Measurements from ENCODE around the gene ERF. TPM values are rescaled to one million over a fixed set of nuclear protein-coding genes. Genes with fewer than 3 reads are reported as not detected.
A peak's percentile ranks its signal among the peaks of the same experiment; 100 is the strongest.

Gene ERF
- total and polyA plus RNA-seq, 4 experiments from 2014 or later: 2.7 to 39.9 (median 21.1) TPM

DNA sequence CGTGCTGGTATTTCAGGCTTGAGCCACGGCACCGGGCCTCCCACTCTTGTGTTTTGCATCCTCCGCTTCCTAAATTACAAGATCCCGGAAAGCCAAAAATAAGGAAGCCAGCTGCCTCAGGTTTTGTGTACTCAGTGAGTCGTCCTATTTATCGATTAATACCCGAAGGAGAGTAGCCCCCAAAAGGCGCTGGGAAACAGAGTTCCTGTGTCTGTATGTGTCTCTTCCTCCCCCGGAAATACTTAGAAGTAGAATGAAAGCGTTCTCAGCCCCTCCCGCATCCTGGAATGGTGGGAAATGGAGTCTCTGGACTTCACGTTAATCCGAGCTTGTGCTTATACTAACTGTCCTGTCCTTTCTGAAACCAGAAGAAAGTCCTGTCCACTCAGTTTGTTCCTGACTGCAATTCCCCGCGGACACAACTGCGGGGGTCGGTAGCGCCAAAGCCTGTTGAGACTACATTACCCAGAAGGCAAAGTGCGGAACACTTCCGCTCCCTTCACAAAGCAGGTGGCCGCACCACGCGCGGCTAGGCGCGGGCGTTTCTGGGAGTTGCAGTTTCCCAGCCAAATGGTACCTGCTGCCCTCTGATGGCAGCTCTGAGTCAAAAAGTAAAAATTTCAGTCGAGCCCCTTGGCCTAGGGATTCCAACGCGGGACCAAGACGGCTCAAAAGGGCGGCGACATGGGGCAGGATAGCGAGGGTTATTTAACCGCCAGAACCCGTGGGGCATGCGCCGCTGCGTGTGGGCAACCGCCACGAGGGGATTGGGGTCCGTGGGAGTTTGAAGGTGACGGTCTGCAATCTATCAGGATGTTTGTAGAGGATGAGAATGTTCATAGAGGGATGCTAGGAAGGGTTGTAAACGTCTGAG lies 10.3 kb downstream of the ERF start:
- H3K27me3 Mint-ChIP-seq: no peaks in the 10 kb centered on the region
- Histone ChIP-seq H3K27me3 (ENCODE audit: insufficient read depth, low read length) (no peaks in the 10 kb centered on the region), H3K4me1 (ENCODE audit: insufficient read depth, low read length) (peaks cover 47% of the 10 kb centered on the region), H3K9me3 (ENCODE audit: control insufficient read depth in 1 of 2, low read length in 2 of 2) (no peaks in the 10 kb centered on the region), H3K27ac (ENCODE audit: low read depth, low read length) (peak overlapping the region; percentile 89), H3K36me3 (ENCODE audit: insufficient read depth, low read length) (peaks cover 9% of the 10 kb centered on the region), H3K4me3 (ENCODE audit: low read length in 2 of 2) (peak overlapping the region; percentile 53 to 89)
- intact Hi-C loops (cut with micrococcal nuclease): loop anchor here (1.0 to 5.0 kb wide), 9 partner anchors 11 to 178 kb away; partner anchors contain the start of genes ERF and POU2F2
- H3K36me3 Mint-ChIP-seq: peaks cover 0 to 25% of the 10 kb centered on the region in 2 donors
- ChIA-PET POLR2A (ENCODE audit: partially characterized antibody) (interaction anchor here (0.8 to 9.0 kb wide), 16 partner anchors 9 to 111 kb away, joined by 3 to 139 read pairs (median 14); partner anchors contain the start of genes CIC, DEDD2, ERF and PAFAH1B3), CTCF (ENCODE audit: partially characterized antibody) (interaction anchor here (1.0 to 8.1 kb wide), 13 partner anchors 8 to 136 kb away, joined by 3 to 77 read pairs (median 7); partner anchors contain the start of genes POU2F2 and ZNF526)
- peak overlapping the region; percentile 77 to 99 (median 99) for H3K27ac Mint-ChIP-seq
- peaks cover 26 to 62% (median 44%) of the 10 kb centered on the region in 4 donors for H3K4me1 Mint-ChIP-seq
- peaks cover 0 to 4% (median 0%) of the 10 kb centered on the region in 8 donors for H3K9me3 Mint-ChIP-seq
- H3K4me3 Mint-ChIP-seq: peak overlapping the region; percentile 94 to 99 (median 97)
- peak; percentile 89 to 95 (median 91) for DNase-seq

DNA sequence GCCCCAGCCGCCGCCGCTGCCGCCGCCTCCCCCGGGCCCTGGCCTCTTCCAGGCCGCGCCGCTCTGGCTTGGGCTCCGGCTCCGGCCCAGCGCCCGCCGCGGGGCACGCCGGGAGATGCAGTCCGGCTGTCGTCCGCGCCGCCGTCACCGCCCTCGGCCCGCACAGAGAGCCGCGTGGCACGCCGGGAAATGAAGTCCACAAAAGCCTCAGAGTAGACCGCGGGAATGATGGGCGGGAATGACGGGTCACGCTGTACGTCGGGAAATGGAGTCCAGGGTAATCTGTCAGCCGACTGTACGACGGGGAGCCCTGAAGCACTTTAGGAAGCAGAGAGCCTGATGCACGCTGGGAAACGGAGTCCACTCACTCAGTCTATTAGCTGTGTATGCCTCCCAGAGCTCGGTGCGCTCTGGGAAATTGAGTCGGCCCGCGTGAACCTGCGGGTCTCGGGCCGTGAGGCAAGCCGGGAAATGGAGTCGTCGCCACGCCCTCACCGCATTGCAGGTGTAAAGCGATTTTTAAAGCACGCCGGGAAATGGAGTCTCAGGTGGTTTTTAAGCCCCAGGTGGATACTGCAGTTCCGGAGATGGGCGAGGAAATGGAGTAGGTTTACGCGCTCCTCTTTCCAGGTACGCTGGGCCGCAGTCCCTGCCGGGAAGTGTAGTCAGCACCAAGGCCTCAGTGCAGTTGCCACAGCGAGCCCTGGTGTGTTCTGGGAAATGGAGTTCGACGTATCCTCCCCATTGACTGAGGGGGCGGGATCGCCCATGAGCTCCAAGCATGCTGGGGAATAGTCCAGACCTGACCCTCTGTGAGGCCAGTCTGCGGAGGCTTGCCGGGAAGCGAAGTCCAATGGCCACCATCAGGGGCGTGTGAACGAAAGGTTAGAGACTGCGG lies 12.2 kb downstream of the ERF start, which contains the start of gene GSK3A:
Gene GSK3A (minus strand): TSS at position 91 of the 898 bp plus-strand sequence. CDS start 137 bp downstream, outside the sequence.
- H3K4me1 ChIP-seq (ENCODE audit: insufficient read depth, low read length): peaks cover 55% of the 10 kb centered on the region
- peak within 1 kb of the TSS; percentile 90 to 99 (median 96) for H3K4me3 Mint-ChIP-seq
- POLR2A ChIA-PET (ENCODE audit: partially characterized antibody): interaction anchor here (0.6 to 9.0 kb wide), 26 partner anchors 8 to 383 kb away, joined by 3 to 139 read pairs (median 7); partner anchors contain the start of genes CIC, DEDD2, ERF and PAFAH1B3
- peaks cover 0 to 29% of the 10 kb centered on the region in 2 donors for H3K36me3 Mint-ChIP-seq
- H3K9me3 ChIP-seq (ENCODE audit: control insufficient read depth in 1 of 2, low read length in 2 of 2): no peaks in the 10 kb centered on the region
- H3K36me3 ChIP-seq (ENCODE audit: insufficient read depth, low read length): peaks cover 18% of the 10 kb centered on the region
- intact Hi-C loops (cut with micrococcal nuclease): loop anchor here (1.0 to 5.0 kb wide), 5 partner anchors 22 to 180 kb away; partner anchors contain the start of genes MEGF8 and ZNF526
- H3K27me3 ChIP-seq (ENCODE audit: insufficient read depth, low read length): no peaks in the 10 kb centered on the region
- H3K4me1 Mint-ChIP-seq: peaks cover 26 to 69% (median 50%) of the 10 kb centered on the region in 4 donors
- CTCF ChIA-PET (ENCODE audit: partially characterized antibody): interaction anchor here (0.7 to 8.1 kb wide), 15 partner anchors 9 to 133 kb away, joined by 3 to 77 read pairs (median 5); partner anchors contain the start of genes ERF, POU2F2 and ZNF526
- H3K9me3 Mint-ChIP-seq: peaks cover 0 to 4% (median 0%) of the 10 kb centered on the region in 8 donors
- H3K4me3 ChIP-seq (ENCODE audit: low read length in 2 of 2): peak within 1 kb of the TSS; percentile 63 to 65
- peak; percentile 96 to 100 (median 99) for DNase-seq
- no peaks in the 10 kb centered on the region for H3K27me3 Mint-ChIP-seq
- peak within 1 kb of the TSS; percentile 89 for H3K27ac ChIP-seq (ENCODE audit: low read depth, low read length)
- peak within 1 kb of the TSS; percentile 86 to 99 (median 98) for H3K27ac Mint-ChIP-seq

DNA sequence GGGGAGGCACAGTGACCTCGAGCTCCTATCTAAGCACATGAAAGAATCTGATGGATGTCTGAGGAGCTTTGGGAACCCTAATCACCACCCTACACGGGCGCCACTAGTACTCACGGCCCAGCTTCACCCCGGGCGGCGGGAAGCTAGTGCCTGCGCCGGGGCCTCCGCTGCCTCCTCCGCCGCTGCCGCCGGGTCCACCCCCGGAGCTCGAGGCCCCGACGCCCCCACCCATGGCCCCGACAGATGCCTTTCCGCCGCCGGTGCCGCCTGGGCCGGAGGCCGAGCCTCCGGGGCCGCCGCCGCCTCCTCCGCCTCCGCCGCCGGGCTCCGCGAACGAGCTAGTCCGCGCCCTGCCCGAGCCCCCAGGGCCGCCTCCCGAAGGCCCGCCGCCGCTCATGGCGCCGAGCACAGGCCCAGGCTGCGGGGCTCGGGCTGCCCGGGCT lies 12.8 kb downstream of the ERF start:
- Mint-ChIP-seq H3K9me3 (peaks cover 0 to 4% (median 0%) of the 10 kb centered on the region in 8 donors), H3K27ac (peak overlapping the region; percentile 79 to 97 (median 89)), H3K4me1 (peaks cover 26 to 68% (median 50%) of the 10 kb centered on the region in 4 donors), H3K27me3 (no peaks in the 10 kb centered on the region), H3K4me3 (peak overlapping the region; percentile 82 to 97 (median 88)), H3K36me3 (peaks cover 0 to 29% of the 10 kb centered on the region in 2 donors)
- Histone ChIP-seq H3K36me3 (ENCODE audit: insufficient read depth, low read length) (peaks cover 18% of the 10 kb centered on the region), H3K4me1 (ENCODE audit: insufficient read depth, low read length) (peaks cover 55% of the 10 kb centered on the region), H3K4me3 (ENCODE audit: low read length in 2 of 2) (peak overlapping the region in 1 of 2 donors; percentile 54), H3K27me3 (ENCODE audit: insufficient read depth, low read length) (no peaks in the 10 kb centered on the region), H3K27ac (ENCODE audit: low read depth, low read length) (peak overlapping the region; percentile 89), H3K9me3 (ENCODE audit: control insufficient read depth in 1 of 2, low read length in 2 of 2) (no peaks in the 10 kb centered on the region)
- CTCF ChIA-PET (ENCODE audit: partially characterized antibody): interaction anchor here (1.0 to 8.1 kb wide), 8 partner anchors 12 to 109 kb away, joined by 4 to 77 read pairs (median 10); partner anchors contain the start of gene POU2F2
- intact Hi-C loops (cut with micrococcal nuclease): loop anchor here (1.0 to 5.0 kb wide), 5 partner anchors 22 to 180 kb away; partner anchors contain the start of genes MEGF8 and ZNF526
- DNase-seq: no peak
- POLR2A ChIA-PET (ENCODE audit: partially characterized antibody): interaction anchor here (0.6 to 9.0 kb wide), 23 partner anchors 8 to 383 kb away, joined by 3 to 139 read pairs (median 8); partner anchors contain the start of genes CIC, DEDD2, ERF and PAFAH1B3

DNA sequence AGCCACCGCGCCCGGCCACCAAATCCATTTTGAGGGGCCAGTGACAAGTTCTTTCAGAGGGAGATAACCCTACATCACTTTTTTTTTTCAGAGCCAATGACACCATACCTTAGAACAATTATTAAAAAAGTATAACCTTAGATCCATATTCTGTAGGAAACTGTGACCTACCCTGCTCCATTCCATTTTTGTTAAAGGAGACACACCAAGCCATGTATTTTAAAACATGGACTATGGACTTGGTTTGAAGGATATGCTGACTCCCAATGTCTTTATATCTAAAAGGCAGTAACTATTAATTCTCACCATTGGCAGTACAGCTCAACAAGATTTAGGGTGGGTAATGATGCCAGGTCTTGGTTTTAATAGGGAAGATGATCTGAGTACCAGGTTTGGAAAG lies 13.6 kb downstream of the ERF start:
- Mint-ChIP-seq H3K36me3 (peaks cover 6 to 32% of the 10 kb centered on the region in 2 donors), H3K27me3 (no peaks in the 10 kb centered on the region), H3K4me3 (peak overlapping the region; percentile 82 to 91 (median 87)), H3K27ac (peak overlapping the region; percentile 79 to 97 (median 89)), H3K9me3 (peaks cover 0 to 2% (median 0%) of the 10 kb centered on the region in 8 donors), H3K4me1 (peaks cover 28 to 67% (median 51%) of the 10 kb centered on the region in 4 donors)
- H3K9me3 ChIP-seq (ENCODE audit: control insufficient read depth in 1 of 2, low read length in 2 of 2): no peaks in the 10 kb centered on the region
- no peak for DNase-seq
- ChIA-PET CTCF (ENCODE audit: partially characterized antibody) (interaction anchor here (0.9 to 8.1 kb wide), 9 partner anchors 11 to 133 kb away, joined by 3 to 77 read pairs (median 4); partner anchors contain the start of genes POU2F2 and ZNF526), POLR2A (ENCODE audit: partially characterized antibody) (interaction anchor here (1.3 to 9.0 kb wide), 9 partner anchors 9 to 108 kb away, joined by 4 to 139 read pairs (median 22); partner anchors contain the start of genes CIC, DEDD2, ERF and POU2F2)
- peak overlapping the region in 1 of 2 donors; percentile 54 for H3K4me3 ChIP-seq (ENCODE audit: low read length in 2 of 2)
- H3K27ac ChIP-seq (ENCODE audit: low read depth, low read length): peak overlapping the region; percentile 89
- no peaks in the 10 kb centered on the region for H3K27me3 ChIP-seq (ENCODE audit: insufficient read depth, low read length)
- peaks cover 50% of the 10 kb centered on the region for H3K4me1 ChIP-seq (ENCODE audit: insufficient read depth, low read length)
- peaks cover 25% of the 10 kb centered on the region for H3K36me3 ChIP-seq (ENCODE audit: insufficient read depth, low read length)
- intact Hi-C loops (cut with micrococcal nuclease): loop anchor here (5.0 kb wide), 1 partner anchor 181 kb away; no protein-coding TSS in a partner anchor

DNA sequence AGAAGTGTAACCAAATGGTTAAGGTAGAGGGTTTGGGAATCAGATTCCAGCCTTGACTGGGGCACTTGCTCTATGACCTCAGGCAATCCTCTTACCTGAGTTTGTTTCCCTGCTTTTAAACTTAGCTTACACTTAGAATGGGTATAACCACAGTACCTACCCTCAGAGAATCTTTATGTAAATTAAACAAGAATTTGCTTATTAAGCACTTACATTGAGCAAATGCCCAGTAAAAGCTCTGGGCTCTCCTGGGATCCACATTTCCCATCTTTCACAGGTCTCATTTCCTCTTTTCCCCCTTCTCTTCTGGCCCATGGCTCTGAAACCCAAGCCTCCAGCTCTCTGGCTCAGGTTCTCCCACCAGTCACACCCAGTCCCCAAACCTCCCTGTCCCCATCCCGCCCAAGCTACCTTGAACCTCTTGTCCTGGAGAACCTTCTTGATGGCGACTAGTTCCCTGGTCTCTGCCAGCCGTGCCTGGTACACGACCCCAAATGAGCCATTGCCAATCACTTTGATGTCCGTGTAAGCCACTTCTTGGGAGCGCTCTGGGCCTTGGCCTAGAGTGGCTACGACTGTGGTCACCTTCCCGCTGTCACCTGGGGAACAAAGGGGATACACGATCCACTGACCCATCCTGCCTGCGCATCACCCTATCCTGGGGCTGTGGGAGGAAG lies 15.2 kb downstream of the ERF start:
- no peaks in the 10 kb centered on the region for H3K27me3 ChIP-seq (ENCODE audit: insufficient read depth, low read length)
- Mint-ChIP-seq H3K4me3 (peak overlapping the region in 2 of 8 donors; percentile 61 to 72), H3K9me3 (peaks cover 0 to 2% (median 0%) of the 10 kb centered on the region in 8 donors), H3K27ac (peak overlapping the region; percentile 10 to 97 (median 83)), H3K36me3 (peaks cover 9 to 43% of the 10 kb centered on the region in 2 donors), H3K27me3 (no peaks in the 10 kb centered on the region), H3K4me1 (peaks cover 21 to 57% (median 41%) of the 10 kb centered on the region in 4 donors)
- no peaks in the 10 kb centered on the region for H3K9me3 ChIP-seq (ENCODE audit: control insufficient read depth in 1 of 2, low read length in 2 of 2)
- DNase-seq: no peak
- CTCF ChIA-PET (ENCODE audit: partially characterized antibody): interaction anchor here (1.1 to 2.8 kb wide), 5 partner anchors 39 to 107 kb away, joined by 3 to 10 read pairs (median 3); no protein-coding TSS in a partner anchor
- H3K27ac ChIP-seq (ENCODE audit: low read depth, low read length): peak overlapping the region; percentile 23
- intact Hi-C loops (cut with micrococcal nuclease): loop anchor here (5.0 kb wide), 1 partner anchor 183 kb away; no protein-coding TSS in a partner anchor
- H3K4me1 ChIP-seq (ENCODE audit: insufficient read depth, low read length): peaks cover 41% of the 10 kb centered on the region
- peaks cover 36% of the 10 kb centered on the region for H3K36me3 ChIP-seq (ENCODE audit: insufficient read depth, low read length)
- POLR2A ChIA-PET (ENCODE audit: partially characterized antibody): interaction anchor here (0.7 to 9.0 kb wide), 7 partner anchors 10 to 63 kb away, joined by 3 to 101 read pairs (median 4); partner anchors contain the start of genes DEDD2 and ZNF526
- no peak overlapping the region for H3K4me3 ChIP-seq (ENCODE audit: low read length in 2 of 2)
